NCI-H2196 (cell line): ENCODE measurements around the gene CDIPT.
"Not testable (repeated sequence)": the region's sequence is repeated elsewhere in the genome, so short reads cannot be mapped to it uniquely, and the experiment has no call there.

Source experiments
- DNase-seq: peaks from one replicate; lab custom pipeline; 2025; ENCODE audit not compliant: unreplicated experiment; lab: John Stamatoyannopoulos, UW

The CDIPT gene

GRCh38 chr16:29862884-29863668 is at the start of gene CDIPT:
CDIPT (minus strand) TSS chr16:29863226; CDS start chr16:29862857, 369 bp downstream.
- peak; percentile 96 for DNase-seq

GRCh38 chr16:29912087-29912486 is 49.1 kb upstream of the CDIPT start:
- no peak for DNase-seq

- no peak for DNase-seq
These were observed 48.6 kb upstream of the CDIPT start for GRCh38 chr16:29911676-29912010.

GRCh38 chr16:29910819-29911675 is 48.0 kb upstream of the CDIPT start:
- no peak for DNase-seq

GRCh38 chr16:29909851-29910250 is 46.8 kb upstream of the CDIPT start:
- DNase-seq: not testable (repeated sequence)

- DNase-seq: no peak
These were observed 46.4 kb upstream of the CDIPT start for GRCh38 chr16:29909391-29909790.

- no peak for DNase-seq
These were observed 45.7 kb upstream of the CDIPT start for GRCh38 chr16:29908719-29909220.

- no peak for DNase-seq
These were observed 44.9 kb upstream of the CDIPT start for GRCh38 chr16:29907973-29908372.

- no peak for DNase-seq
These were observed 43.7 kb upstream of the CDIPT start for GRCh38 chr16:29906520-29907244.

GRCh38 chr16:29905668-29906067 is 42.6 kb upstream of the CDIPT start:
- DNase-seq: no peak

GRCh38 chr16:29904947-29905346 is 41.9 kb upstream of the CDIPT start:
- no peak for DNase-seq

GRCh38 chr16:29903590-29903989 is 40.6 kb upstream of the CDIPT start:
- no peak for DNase-seq

GRCh38 chr16:29901607-29901945 is 38.5 kb upstream of the CDIPT start:
- no peak for DNase-seq

- no peak for DNase-seq
These were observed 38.0 kb upstream of the CDIPT start for GRCh38 chr16:29900888-29901606.

GRCh38 chr16:29900102-29900887 is 37.3 kb upstream of the CDIPT start, which contains the start of gene ASPHD1:
ASPHD1 (plus strand) TSS chr16:29900488; CDS start chr16:29900972, 484 bp downstream.
- peak; percentile 78 for DNase-seq

- peak; percentile 95 for DNase-seq
These were observed 36.6 kb upstream of the CDIPT start, which contains the start of gene SEZ6L2 for GRCh38 chr16:29899516-29900101. SEZ6L2 (minus strand) TSS chr16:29899550; CDS start chr16:29899019, 531 bp downstream.

- DNase-seq: peak; percentile 75
These were observed 35.9 kb upstream of the CDIPT start for GRCh38 chr16:29898804-29899515.

GRCh38 chr16:29898135-29898803 is 35.2 kb upstream of the CDIPT start:
- no peak for DNase-seq
